Activated T-helper 17 cell treated with anti-CD3 and anti-CD28 coated beads, Interleukin-2, amount 50 U/mL, for 72 hours (primary cell): ENCODE data around the gene TSPOAP1. TPM values are rescaled to one million over a fixed set of nuclear protein-coding genes. Genes with fewer than 3 reads are reported as not detected.

Source experiments
- ATAC-seq: fragments of 150-1000 bp; cut with Tn5 transposase; replicated peaks from 2 replicates; pipeline ENCODE4 v1.10.0; 2021; ENCODE audit warnings: mild to moderate bottlenecking, moderate library complexity
- H3K27ac Mint-ChIP-seq: one replicate; pipeline ENCODE4 v1.8.0; 2022; ENCODE audit warnings: mixed read lengths
- H3K27me3 Mint-ChIP-seq: one replicate; pipeline ENCODE4 v1.8.0; 2022; ENCODE audit warnings: mixed read lengths
- H3K36me3 Mint-ChIP-seq: one replicate; pipeline ENCODE4 v1.8.0; 2022; ENCODE audit warnings: low read depth, mild to moderate bottlenecking, mixed read lengths
- H3K4me1 Mint-ChIP-seq: one replicate; pipeline ENCODE4 v1.8.0; 2022; ENCODE audit warnings: mixed read lengths
- H3K4me3 Mint-ChIP-seq: one replicate; pipeline ENCODE4 v1.8.0; 2022; ENCODE audit warnings: mild to moderate bottlenecking, mixed read lengths
- H3K9me3 Mint-ChIP-seq: one replicate; pipeline ENCODE4 v1.8.0; 2022; ENCODE audit warnings: mixed read lengths
- total RNA-seq, 2 donors: library from RNA; stranded (reverse); gene quantifications; one replicate each; pipeline ENCODE4 v1.2.3, GENCODE V29; 2022

Gene TSPOAP1
- total RNA-seq, 2 donors from 2014 or later: 97.2 to 107 TPM

- no peaks in the 10 kb centered on the region for H3K36me3 Mint-ChIP-seq
- peak overlapping the region; percentile 5 for H3K27ac Mint-ChIP-seq
- no peaks in the 10 kb centered on the region for H3K9me3 Mint-ChIP-seq
- no peak for ATAC-seq
- H3K4me3 Mint-ChIP-seq: no peak overlapping the region
- H3K27me3 Mint-ChIP-seq: no peaks in the 10 kb centered on the region
- no peaks in the 10 kb centered on the region for H3K4me1 Mint-ChIP-seq
These were observed 40.2 kb upstream of the TSPOAP1 start for GRCh38 chr17:58368860-58369213.

DNA sequence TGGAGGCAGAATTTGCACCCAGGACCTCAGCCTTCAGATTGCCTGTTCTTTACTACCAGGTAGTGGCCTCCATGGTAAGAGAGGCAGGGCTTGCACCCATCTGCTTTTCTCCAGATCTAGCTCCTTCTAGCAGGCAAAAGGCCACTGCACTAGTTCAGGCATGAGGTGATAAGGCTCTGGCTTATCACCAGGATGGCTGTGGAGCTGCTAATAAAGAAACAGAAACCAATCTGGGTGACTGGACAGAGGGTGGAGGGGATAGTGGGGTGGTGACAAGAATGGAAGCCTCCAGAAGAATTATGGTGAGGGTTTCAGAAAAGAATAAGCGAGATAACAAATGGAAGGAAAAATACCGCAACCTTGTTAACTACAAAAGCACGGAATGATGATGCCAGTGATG is 38.9 kb upstream of the TSPOAP1 start:
- Mint-ChIP-seq H3K27ac (no peak overlapping the region), H3K36me3 (no peaks in the 10 kb centered on the region), H3K4me3 (no peak overlapping the region), H3K9me3 (no peaks in the 10 kb centered on the region), H3K27me3 (no peaks in the 10 kb centered on the region), H3K4me1 (no peaks in the 10 kb centered on the region)
- ATAC-seq: no peak

- no peak for ATAC-seq
- Mint-ChIP-seq H3K27ac (no peak overlapping the region), H3K9me3 (no peaks in the 10 kb centered on the region), H3K4me1 (no peaks in the 10 kb centered on the region), H3K4me3 (no peak overlapping the region), H3K27me3 (no peaks in the 10 kb centered on the region), H3K36me3 (no peaks in the 10 kb centered on the region)
These were observed 37.5 kb upstream of the TSPOAP1 start for GRCh38 chr17:58365980-58366595.

- no peaks in the 10 kb centered on the region for H3K4me1 Mint-ChIP-seq
- no peaks in the 10 kb centered on the region for H3K9me3 Mint-ChIP-seq
- no peaks in the 10 kb centered on the region for H3K36me3 Mint-ChIP-seq
- no peak overlapping the region for H3K4me3 Mint-ChIP-seq
- ATAC-seq: no peak
- H3K27ac Mint-ChIP-seq: no peak overlapping the region
- H3K27me3 Mint-ChIP-seq: no peaks in the 10 kb centered on the region
These were observed 36.8 kb upstream of the TSPOAP1 start for GRCh38 chr17:58365185-58365979.

- Mint-ChIP-seq H3K4me3 (no peak overlapping the region), H3K9me3 (no peaks in the 10 kb centered on the region), H3K27ac (peak overlapping the region; percentile 10), H3K27me3 (no peaks in the 10 kb centered on the region), H3K36me3 (no peaks in the 10 kb centered on the region), H3K4me1 (no peaks in the 10 kb centered on the region)
- no peak for ATAC-seq
These were observed 35.8 kb upstream of the TSPOAP1 start for GRCh38 chr17:58364270-58364942.

GRCh38 chr17:58363457-58364185 is 35.0 kb upstream of the TSPOAP1 start:
- Mint-ChIP-seq H3K36me3 (no peaks in the 10 kb centered on the region), H3K27me3 (no peaks in the 10 kb centered on the region), H3K27ac (peak overlapping the region; percentile 10), H3K4me3 (no peak overlapping the region), H3K4me1 (no peaks in the 10 kb centered on the region), H3K9me3 (no peaks in the 10 kb centered on the region)
- no peak for ATAC-seq

- Mint-ChIP-seq H3K27me3 (no peaks in the 10 kb centered on the region), H3K27ac (peak overlapping the region; percentile 23), H3K36me3 (no peaks in the 10 kb centered on the region), H3K9me3 (no peaks in the 10 kb centered on the region), H3K4me3 (no peak overlapping the region), H3K4me1 (no peaks in the 10 kb centered on the region)
- no peak for ATAC-seq
These were observed 33.9 kb upstream of the TSPOAP1 start for GRCh38 chr17:58362368-58363014.

DNA sequence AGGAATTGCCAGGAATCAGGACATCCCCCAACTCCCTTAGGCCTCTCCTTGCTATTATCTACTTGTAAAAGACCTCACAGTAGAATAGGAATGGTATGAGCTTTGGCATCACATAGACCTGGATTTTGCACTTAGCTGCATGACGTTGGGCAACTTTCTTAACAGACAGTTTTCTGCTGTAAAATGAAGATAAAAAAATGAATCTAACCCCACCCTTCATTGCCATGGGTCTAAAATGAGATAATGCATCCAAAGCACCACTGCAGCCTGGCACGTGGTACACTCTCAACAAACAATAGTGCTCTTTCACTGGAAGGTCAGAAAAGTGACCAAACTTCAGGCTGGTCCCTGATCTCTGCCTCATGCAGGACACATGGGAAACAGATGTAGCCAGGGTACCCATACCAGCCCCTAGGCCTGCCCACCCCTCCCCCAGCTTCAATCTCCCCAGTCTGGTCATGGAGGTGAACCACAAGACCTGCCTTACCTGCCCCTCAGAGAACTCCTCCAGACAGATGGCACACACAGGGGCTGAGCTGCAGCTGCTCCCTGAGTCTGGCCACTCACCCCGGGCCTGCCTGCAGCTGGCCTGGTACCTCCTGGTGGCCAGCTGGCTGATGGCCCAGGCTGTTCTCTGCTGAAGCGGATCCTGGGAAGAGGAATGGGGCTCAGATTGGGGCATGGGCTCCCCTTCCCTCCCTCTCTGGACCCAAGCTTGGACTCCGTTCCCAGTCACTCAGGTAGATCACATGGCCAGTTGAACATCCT is 31.9 kb upstream of the TSPOAP1 start:
- Mint-ChIP-seq H3K27ac (no peak overlapping the region), H3K27me3 (no peaks in the 10 kb centered on the region), H3K4me3 (no peak overlapping the region), H3K9me3 (no peaks in the 10 kb centered on the region), H3K36me3 (no peaks in the 10 kb centered on the region), H3K4me1 (no peaks in the 10 kb centered on the region)
- no peak for ATAC-seq

GRCh38 chr17:58358408-58359172 is 30.0 kb upstream of the TSPOAP1 start:
- Mint-ChIP-seq H3K4me1 (no peaks in the 10 kb centered on the region), H3K4me3 (no peak overlapping the region), H3K9me3 (no peaks in the 10 kb centered on the region), H3K27me3 (no peaks in the 10 kb centered on the region), H3K27ac (no peak overlapping the region), H3K36me3 (no peaks in the 10 kb centered on the region)
- no peak for ATAC-seq

DNA sequence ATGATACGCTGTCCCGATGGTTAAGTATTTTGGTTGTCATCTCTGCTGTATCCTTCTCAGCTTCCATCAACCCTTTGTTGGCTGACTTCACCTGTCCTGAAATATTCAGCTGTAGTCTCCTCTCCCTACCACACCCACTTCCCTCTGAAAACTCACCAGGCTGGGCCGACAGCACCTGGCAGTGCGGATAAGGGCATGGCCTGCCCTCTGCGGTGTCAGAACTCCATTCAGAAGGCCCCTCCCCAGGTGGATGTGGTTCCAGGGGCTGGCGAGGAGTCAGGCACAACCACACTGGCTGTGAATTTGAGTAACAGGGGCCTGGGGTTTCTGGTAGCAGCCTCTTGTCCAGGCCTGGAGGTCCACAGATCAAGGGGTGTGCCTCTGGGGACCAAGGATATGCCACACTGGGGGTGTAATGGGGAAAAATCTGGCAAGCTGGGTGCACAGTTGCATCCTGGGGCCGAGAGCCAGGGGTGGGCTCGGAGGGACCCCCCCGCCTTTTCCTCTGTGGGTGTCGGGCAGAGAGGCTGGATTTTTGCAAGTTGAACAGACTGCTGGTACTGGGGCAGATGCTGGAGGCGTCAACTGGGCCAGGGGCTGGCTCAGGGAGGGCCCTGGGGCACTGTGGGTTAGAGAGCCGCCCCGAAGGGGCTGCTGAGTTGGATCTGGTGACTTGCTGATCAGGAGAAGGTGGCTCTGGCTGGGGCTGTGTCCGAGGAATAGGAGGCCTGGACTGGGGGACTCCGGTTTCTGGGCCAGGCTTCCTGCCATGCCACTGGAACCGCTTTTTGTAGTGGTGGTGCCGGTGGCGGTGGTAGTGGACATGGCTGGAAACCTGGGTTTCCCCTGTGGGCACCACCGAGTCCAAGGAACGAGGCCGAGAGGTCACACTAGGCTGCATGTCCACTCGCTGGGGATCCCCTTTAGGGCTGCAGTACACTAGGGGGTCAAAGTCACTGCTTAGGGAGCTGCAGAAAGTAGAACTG is 29.0 kb upstream of the TSPOAP1 start:
- Mint-ChIP-seq H3K36me3 (peaks cover 8% of the 10 kb centered on the region), H3K4me3 (no peak overlapping the region), H3K27me3 (no peaks in the 10 kb centered on the region), H3K27ac (no peak overlapping the region), H3K4me1 (peaks cover 5% of the 10 kb centered on the region), H3K9me3 (no peaks in the 10 kb centered on the region)
- ATAC-seq: no peak

- Mint-ChIP-seq H3K4me1 (peaks cover 5% of the 10 kb centered on the region), H3K4me3 (no peak overlapping the region), H3K27me3 (no peaks in the 10 kb centered on the region), H3K9me3 (no peaks in the 10 kb centered on the region), H3K36me3 (peaks cover 19% of the 10 kb centered on the region), H3K27ac (peak overlapping the region; percentile 50)
- ATAC-seq: no peak
These were observed 27.6 kb upstream of the TSPOAP1 start for GRCh38 chr17:58356231-58356630.

DNA sequence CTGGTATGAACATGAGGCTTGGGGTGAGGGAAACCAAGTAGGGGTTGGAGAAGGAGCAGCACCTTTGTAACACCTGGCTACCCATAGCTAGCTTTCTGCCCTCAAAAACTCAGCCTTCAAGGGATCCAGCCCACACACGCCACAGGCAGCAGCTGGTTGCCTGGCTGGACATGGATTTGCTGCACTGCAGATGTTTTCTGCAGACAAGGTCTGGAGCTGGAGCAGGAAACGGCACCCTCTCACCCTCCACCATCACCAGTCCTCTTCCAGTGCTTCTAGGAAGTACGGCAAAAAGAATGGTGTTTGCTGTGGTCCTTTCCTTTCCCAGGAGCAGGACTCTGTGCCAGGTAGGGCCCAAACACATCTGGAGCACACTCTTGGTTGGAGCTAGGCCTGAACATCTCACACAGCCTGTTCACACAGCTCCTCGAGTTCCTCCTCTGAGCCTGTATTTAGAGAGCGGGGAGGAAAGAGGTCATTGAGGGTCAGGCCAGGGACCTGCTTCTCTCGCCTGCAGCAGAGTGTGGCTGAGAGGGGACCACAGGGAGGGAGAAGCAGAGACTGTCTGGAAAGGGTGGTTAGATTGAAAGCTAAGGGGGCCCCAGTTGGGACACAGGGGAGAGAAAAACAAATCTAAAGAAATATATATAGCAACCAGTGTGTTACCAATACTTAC is 26.1 kb upstream of the TSPOAP1 start:
- no peak overlapping the region for H3K4me3 Mint-ChIP-seq
- no peak for ATAC-seq
- no peaks in the 10 kb centered on the region for H3K27me3 Mint-ChIP-seq
- H3K36me3 Mint-ChIP-seq: peaks cover 35% of the 10 kb centered on the region
- peak overlapping the region; percentile 32 for H3K27ac Mint-ChIP-seq
- H3K4me1 Mint-ChIP-seq: peaks cover 7% of the 10 kb centered on the region
- H3K9me3 Mint-ChIP-seq: no peaks in the 10 kb centered on the region
